ENCODE data around the gene GPN2.

- TF ChIP-seq CTCF (tag by site-specific recombination; IDR thresholded peaks at IDR 0.05) (no peak), REST (tag by site-specific recombination; IDR thresholded peaks at IDR 0.05) (no peak), ZSCAN18 (tag by site-specific recombination; IDR thresholded peaks at IDR 0.05) (no peak), ZNF274 (IDR thresholded peaks at IDR 0.05; ENCODE audit: low read length) (no peak), ZNF274 (tag by site-specific recombination; IDR thresholded peaks at IDR 0.05; ENCODE audit: borderline replicate concordance) (no peak), ELK4 (IDR thresholded peaks at IDR 0.05; ENCODE audit: borderline replicate concordance, low read depth, low read length) (no peak), ZNF324 (tag by site-specific recombination; IDR thresholded peaks at IDR 0.05) (no peak), GLI4 (tag by site-specific recombination; IDR thresholded peaks at IDR 0.05) (no peak), ZBTB20 (tag by site-specific recombination; IDR thresholded peaks at IDR 0.05) (no peak), ZNF629 (tag by site-specific recombination; IDR thresholded peaks at IDR 0.05) (no peak), ZNF416 (tag by site-specific recombination; IDR thresholded peaks at IDR 0.05) (no peak)
These were observed 22.0 kb upstream of the GPN2 start for GRCh38 chr1:26912147-26912490.

All from HEK293 (cell line).